GM12873 (cell line): ENCODE data around the gene TGFA.

ENCODE experiments used
- CTCF ChIP-seq: IDR thresholded peaks from 2 replicates; pipeline ENCODE4 v1.5.1; 2012; ENCODE audit warnings: low read depth, mild to moderate bottlenecking, moderate library complexity, low read length, control low read depth; ENCODE audit not compliant: insufficient read depth; ENCODE audit errors: missing control alignments

Gene TGFA

DNA sequence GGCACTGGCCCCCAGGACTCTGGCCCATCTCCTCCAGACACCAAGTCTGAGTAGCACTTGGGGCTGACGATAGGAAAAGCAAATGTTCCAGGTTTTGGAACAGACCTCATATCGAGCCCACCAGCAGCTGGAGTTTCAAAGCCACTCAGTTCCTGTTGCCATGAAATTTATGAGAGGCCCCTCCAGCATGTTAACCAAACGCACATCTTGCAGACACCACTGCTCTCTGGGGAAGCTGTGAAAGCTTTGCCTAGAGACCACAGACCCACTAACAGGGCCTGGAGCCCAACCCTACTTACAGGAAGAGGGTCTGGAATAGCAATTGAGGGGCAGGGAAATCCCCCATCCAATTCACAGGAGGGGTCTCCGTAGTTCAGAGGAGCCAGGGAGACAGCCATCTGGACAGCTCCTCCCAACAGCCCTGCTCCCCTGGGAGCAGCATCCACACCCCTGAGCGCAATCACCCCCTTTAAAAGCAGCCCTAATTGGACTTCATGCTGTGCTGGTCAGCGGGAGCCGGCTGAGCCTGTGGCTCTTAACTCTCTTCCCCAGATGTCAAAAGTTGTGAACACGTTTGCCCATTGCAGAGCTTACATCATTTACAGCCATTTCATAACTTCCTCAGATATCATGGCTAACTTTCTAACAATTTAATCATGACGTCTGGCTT lies 81.3 kb downstream of the TGFA start:
- no peak for TF ChIP-seq CTCF

GRCh38 chr2:70471129-70471528 lies 82.5 kb downstream of the TGFA start:
- TF ChIP-seq CTCF: no peak

- no peak for TF ChIP-seq CTCF
These were observed 83.7 kb downstream of the TGFA start for GRCh38 chr2:70469961-70470360.

GRCh38 chr2:70469435-70469834 lies 84.2 kb downstream of the TGFA start:
- no peak for TF ChIP-seq CTCF

DNA sequence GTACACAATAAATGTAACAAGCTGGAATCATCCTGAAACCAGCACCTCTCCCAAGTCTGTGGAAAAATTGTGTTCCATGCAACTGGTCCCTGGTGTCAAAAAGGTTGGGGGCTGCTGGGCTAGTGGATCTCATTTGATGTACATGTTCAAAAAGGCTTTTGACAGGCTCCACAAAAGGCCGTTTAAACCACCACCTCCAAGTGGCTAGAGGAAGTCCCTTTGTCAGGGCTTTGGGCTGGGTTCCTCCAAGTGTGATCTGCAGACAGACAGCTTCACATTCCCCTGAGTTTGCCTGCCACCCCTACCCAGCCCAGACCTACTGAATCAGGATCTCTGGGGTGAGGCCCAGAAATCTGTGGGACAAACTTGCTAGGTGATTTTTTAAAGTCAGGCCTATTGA lies 84.7 kb downstream of the TGFA start:
- no peak for TF ChIP-seq CTCF

DNA sequence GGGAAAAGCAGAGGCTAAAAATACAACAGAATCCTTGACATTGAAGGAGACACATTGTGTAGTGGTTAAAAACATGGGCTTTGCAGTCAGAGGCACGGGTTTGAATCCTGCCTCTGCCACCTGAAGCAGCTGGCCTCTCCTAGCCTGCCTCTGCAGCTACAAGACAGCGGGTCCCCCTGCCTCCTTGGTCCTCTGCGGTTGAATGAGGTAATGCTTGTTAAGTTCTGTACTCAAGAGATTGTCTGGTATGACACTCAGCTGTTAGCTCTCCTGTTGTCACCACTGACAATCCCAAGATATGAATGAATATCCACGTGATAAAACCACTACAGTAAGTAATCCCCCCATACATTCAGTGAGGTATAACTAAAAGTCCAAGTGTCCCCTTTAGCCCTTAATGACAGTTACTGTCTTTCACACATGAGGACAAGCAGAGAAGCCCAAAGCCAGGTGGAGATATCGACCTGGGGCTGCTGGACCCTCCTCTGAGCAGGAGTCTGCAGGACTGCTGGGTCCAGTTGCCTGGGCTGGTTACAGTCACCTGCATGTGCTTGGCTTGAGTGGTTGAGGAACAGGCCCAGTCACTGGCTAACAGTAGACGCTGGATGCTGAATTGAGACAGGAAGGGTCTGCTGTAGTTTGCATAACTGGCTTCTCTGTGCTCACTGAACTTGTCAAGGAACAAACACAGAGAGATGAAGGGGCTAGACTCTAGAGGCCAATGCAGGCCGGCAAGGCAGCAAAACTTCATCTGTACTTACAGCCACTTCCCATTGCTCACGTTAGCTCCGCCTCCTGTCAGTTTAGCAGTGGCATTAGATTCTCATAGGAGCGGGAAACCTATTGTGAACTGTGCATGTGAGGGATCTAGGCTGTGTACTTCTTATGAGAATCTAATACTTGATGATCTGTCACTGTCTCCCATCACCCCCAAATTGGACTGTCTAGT lies 85.5 kb downstream of the TGFA start:
- TF ChIP-seq CTCF: no peak

DNA sequence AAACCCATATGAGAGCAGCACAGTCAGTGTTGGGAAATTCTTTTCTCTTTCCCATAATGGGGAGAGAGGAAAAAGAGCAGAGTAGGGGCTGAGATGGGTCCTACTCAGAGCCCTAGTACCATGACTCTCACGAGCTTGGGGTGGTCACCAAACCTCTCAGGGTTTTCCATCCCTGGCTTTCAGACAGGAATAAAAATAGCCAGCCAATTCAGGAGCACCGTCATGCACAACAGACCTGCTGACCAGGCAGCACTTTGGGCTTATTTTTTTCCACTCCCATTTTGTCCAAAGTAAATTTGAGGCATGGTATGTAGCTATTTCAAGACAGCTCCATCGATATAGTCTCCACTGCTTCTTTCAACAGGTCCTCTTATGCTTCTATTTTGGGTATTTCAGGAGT lies 86.4 kb downstream of the TGFA start:
- TF ChIP-seq CTCF: no peak
